Thoracic aorta (tissue), 2 donors: ENCODE results near the gene GSN. TPM values are rescaled to one million over a fixed set of nuclear protein-coding genes. Genes with fewer than 3 reads are reported as not detected.

ENCODE experiments used
- ATAC-seq: fragments of 150-250 bp; one replicate; pipeline ENCODE4 v1.8.0; 2017; ENCODE audit warnings: low read depth; ENCODE audit not compliant: insufficient number of reproducible peaks, low FRiP score
- DNase-seq: peaks from one replicate; pipeline ENCODE4 v3.0.0-alpha.2; 2020; ENCODE audit warnings: low spot score
- H3K27ac ChIP-seq, 2 donors: fragments of 200-600 bp; sonication (generic); 1 replicate in 1 of 2; 2 replicates in 1 of 2; pipeline ENCODE4 v1.5.1; 2016; ENCODE audit warnings: mild to moderate bottlenecking in 2 of 2, moderate library complexity in 2 of 2
- H3K27me3 ChIP-seq: fragments of 200-600 bp; sonication (generic); replicated peaks from 2 replicates; pipeline ENCODE4 v1.6.0; 2016; ENCODE audit warnings: mild to moderate bottlenecking; ENCODE audit not compliant: insufficient read depth
- H3K36me3 ChIP-seq: fragments of 200-600 bp; sonication (generic); one replicate; pipeline ENCODE4 v1.5.1; 2016
- H3K4me1 ChIP-seq, 2 donors: fragments of 200-600 bp; sonication (generic); 1 replicate in 1 of 2; 2 replicates in 1 of 2; pipeline versions ENCODE4 v1.5.1 to v1.6.0; 2016; ENCODE audit warnings: low read depth in 2 of 2, mild to moderate bottlenecking in 1 of 2; ENCODE audit not compliant: control insufficient read depth in 1 of 2
- H3K4me3 ChIP-seq: fragments of 200-600 bp; sonication (generic); 2 replicates; pipeline ENCODE4 v1.5.1; 2016; ENCODE audit warnings: mild to moderate bottlenecking
- H3K9me3 ChIP-seq: fragments of 200-600 bp; sonication (generic); 2 replicates; pipeline ENCODE4 v1.5.1; 2016
- CTCF ChIP-seq: fragments of 200-600 bp; sonication (generic); IDR thresholded peaks from one replicate; pipeline ENCODE4 v1.5.1; 2019; ENCODE audit warnings: antibody characterized with exemption
- total RNA-seq, 2 donors: library from RNA; depleted of rRNA; stranded (reverse); fragments of >200 nt; gene quantifications; one replicate each; pipeline versions ENCODE4 v1.1.0 to v1.2.3, GENCODE V29; 2016

Gene GSN
- total RNA-seq, 2 donors from 2014 or later, result 3,187 to 4,234 TPM

- Histone ChIP-seq H3K27ac (peak overlapping the region; percentile 96 to 97), H3K36me3 (peaks cover 70% of the 10 kb centered on the region), H3K9me3 (no peaks in the 10 kb centered on the region), H3K4me1 (peaks cover 28 to 82% of the 10 kb centered on the region in 2 donors), H3K4me3 (no peak overlapping the region), H3K27me3 (no peaks in the 10 kb centered on the region)
- no peak for ATAC-seq
- TF ChIP-seq CTCF, result no peak
- no peak for DNase-seq
These were observed 57.4 kb downstream of the GSN start for GRCh38 chr9:121325387-121325786.

- Histone ChIP-seq H3K9me3 (no peaks in the 10 kb centered on the region), H3K4me3 (no peak overlapping the region), H3K36me3 (peaks cover 72% of the 10 kb centered on the region), H3K4me1 (peaks cover 35 to 82% of the 10 kb centered on the region in 2 donors), H3K27ac (peak overlapping the region; percentile 96 to 97), H3K27me3 (no peaks in the 10 kb centered on the region)
- peak; percentile 77 for ATAC-seq
- peak; percentile 95 for DNase-seq
- TF ChIP-seq CTCF, result peak; percentile 6
These were observed 58.3 kb downstream of the GSN start for GRCh38 chr9:121326130-121326838.

GRCh38 chr9:121326901-121327613, 59.1 kb downstream of the GSN start:
- ATAC-seq (no peak), DNase-seq (no peak)
- H3K4me3 ChIP-seq, result no peak overlapping the region
- peaks cover 34 to 84% of the 10 kb centered on the region in 2 donors for H3K4me1 ChIP-seq
- H3K27me3 ChIP-seq, result no peaks in the 10 kb centered on the region
- no peaks in the 10 kb centered on the region for H3K9me3 ChIP-seq
- H3K27ac ChIP-seq, result peak overlapping the region; percentile 96 to 97
- H3K36me3 ChIP-seq, result peaks cover 69% of the 10 kb centered on the region
- TF ChIP-seq CTCF, result peak; percentile 3

GRCh38 chr9:121328476-121328875, 60.5 kb downstream of the GSN start:
- TF ChIP-seq CTCF, result no peak
- Histone ChIP-seq H3K9me3 (no peaks in the 10 kb centered on the region), H3K27me3 (no peaks in the 10 kb centered on the region), H3K4me1 (peaks cover 34 to 83% of the 10 kb centered on the region in 2 donors), H3K4me3 (no peak overlapping the region), H3K27ac (peak overlapping the region; percentile 96 to 97), H3K36me3 (peaks cover 66% of the 10 kb centered on the region)
- DNase-seq (no peak), ATAC-seq (no peak)

GRCh38 chr9:121328876-121329681, 61.1 kb downstream of the GSN start:
- no peaks in the 10 kb centered on the region for H3K27me3 ChIP-seq
- peaks cover 60% of the 10 kb centered on the region for H3K36me3 ChIP-seq
- TF ChIP-seq CTCF, result no peak
- H3K4me3 ChIP-seq, result no peak overlapping the region
- H3K27ac ChIP-seq, result peak overlapping the region; percentile 96 to 97
- ATAC-seq (no peak), DNase-seq (no peak)
- H3K4me1 ChIP-seq, result peaks cover 34 to 83% of the 10 kb centered on the region in 2 donors
- H3K9me3 ChIP-seq, result no peaks in the 10 kb centered on the region
